ENCODE data around the gene TPX2.

TPX2 gene

DNA sequence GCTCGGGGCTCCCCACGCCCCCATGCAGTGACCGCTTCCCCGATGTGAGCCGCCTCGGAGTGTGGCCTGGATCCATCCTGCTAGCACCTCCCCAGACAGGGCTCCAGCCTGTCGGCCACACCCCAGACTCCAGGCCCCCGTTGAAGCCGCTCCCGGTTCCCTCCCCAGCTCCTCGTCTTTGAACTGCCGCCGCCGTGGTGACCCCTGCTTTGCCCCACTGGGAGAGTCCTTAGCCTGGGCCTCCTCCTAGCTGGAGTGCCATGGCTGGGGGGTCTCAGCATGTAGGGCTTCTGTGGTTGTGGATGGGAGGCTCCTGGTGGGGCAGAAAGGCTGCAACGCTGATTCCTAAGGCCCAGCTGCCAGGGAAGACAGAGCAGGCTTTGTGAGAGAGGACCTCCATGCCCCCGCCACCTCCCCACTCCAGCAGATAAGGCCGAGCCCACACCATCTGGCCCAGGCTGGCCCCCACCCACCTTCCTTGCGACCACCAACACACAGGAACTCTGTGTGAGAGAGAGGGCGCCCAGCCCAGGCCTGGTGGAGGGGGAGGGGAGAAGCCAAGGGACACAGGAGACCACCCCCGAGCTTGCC lies 94.9 kb downstream of the TPX2 start:
- DNase-seq = no peak

DNA sequence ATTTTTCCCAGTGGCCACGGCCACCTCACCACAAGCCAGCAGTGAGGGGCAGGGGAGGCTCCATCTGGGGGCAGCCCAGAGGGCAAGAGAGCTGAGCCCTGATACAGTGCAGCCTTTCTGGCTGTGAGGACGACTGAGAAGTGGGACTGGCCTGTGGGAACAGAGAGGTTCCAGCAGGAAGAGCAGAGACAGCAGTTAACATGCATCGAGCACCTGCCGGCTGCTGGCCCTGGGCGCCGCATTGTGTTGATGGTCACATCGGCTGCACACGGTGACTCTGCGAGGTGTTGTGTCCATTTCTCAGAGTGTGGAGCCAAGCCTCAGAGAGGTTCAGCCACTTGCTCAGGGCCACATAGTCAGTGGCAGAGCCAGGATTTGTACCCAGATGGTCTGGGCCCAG lies 96.5 kb downstream of the TPX2 start:
- no peak for DNase-seq

DNA sequence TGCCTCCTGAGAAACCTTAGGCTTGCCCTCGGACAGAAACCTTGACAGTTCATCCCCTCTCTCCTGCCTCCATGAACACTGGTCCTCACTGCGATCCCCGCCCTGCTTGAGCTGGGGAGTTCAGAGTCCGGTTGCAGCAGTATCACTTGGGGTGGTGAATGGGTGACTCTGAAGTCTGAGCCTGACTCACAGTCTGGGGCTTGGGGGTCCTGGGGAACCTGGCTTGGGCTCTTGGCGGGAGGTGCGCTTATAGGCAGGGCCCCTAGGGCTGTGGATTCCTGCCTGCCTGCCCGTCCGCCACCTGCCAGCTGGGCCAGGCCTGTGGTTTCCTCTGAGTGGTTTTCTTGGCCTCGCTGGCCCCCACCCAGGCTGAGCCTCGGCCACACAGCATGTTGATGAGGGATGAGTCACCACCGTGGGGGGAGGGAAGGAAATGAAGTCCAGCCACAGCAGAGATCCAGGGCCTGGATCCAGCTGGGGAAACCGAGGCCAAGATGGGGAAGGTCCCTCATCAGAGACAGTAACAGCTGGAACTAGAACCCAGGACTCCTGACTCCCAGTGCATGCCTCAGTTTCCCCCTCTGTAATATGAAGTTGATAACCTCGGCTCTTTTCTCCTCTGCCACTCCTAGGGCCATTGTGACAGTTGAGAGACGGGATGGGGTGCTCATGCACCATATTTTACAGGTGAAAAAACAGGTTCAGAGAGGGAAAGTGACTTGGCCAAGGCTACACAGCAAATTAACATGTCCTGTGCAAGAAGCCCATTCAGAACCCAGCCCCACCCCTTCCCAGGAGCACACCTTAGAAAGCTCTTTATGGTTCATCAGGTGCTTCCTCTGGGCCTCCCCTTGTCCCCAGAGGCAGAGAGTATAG lies 97.1 kb downstream of the TPX2 start:
- no peak for DNase-seq

DNA sequence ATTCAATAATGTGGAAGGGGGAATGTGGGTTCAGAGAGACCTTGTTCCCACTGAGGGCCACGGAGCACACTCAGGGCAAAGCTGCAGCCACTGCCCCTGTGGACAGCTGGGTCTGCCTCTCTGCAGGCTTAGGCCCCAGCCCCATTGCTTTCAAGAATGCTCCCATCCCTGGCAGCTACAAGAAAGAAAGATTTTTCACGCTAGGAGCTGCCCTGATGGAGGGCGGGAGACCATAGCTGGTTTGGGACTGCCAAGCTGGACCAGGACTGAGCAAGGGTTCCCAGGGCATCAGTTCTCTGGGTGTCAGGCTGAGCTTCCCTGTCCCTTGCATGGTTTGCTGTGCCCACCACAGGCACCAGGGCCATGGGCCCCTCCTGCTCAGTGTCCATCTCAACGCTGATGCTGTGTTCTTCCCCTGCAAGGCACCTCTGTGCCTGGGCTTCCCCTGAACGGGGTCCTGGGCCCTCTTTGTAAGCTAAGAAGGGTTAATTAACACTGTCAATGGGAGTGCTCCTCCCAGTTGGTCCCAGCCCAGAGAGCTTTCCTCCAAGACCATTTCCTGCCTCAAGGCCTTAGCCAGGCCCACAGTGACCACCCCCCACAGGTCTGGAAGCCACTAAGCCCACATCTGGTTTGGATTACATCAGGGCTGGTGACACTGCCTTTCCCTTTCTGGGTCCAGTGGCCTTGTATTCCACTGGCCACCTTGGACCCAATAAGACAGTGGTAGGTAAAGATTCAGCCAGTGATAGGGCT lies 97.9 kb downstream of the TPX2 start:
- no peak for DNase-seq

DNA sequence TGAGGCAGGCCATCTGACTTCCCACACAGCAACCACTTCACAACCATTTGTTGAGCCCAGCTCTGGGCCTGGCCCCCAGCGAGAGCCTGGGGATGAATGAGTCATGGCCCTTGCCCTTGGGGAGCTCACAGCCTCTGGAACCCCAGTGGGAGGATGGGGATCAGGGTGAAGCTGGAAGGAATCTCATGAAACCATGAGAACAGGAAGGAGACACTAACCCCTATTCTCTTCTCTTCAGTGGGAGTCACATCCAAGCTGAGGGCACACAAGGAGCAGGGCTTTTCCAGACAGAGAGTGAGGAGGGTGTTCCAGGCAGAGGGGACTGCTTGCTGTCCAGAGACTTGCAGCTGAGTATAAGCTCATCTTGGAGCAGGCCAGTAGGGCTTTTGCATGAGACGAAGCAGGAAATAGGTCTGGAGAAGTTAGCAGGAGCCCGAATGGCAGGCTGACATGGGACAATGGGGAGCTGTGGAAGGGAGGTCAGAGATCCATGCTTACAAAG lies 98.9 kb downstream of the TPX2 start:
- DNase-seq = no peak

DNA sequence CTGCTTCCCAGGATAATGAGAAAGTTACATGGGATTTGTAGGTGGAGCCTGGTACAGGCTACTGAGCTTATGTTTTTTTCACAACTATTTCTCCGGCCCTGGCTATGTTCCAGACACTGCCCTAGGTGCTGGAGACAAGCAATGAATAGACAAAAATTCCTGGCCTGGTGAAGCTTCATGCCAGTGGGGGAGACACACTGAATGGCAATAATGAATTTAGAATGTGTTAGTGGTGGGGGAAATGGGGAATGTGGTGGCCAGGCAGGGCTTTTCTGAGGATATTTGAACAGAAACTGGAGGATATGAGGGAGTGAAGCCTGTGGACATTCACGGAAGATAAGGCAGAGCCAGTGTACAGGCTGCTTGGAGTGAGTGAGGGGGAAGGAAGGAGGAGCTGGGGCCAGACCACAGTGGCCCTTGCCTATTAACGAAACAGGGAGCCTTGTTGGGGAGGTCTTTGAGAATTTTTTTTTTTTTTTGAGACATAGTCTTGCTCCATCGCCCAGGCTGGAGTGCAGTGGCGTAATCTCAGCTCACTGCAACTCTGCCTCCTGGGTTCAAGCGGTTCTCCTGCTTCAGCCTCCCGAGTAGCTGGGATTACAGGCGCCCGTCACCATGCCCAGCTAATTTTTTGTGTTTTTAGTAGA lies 99.7 kb downstream of the TPX2 start:
- DNase-seq = no peak

DNA sequence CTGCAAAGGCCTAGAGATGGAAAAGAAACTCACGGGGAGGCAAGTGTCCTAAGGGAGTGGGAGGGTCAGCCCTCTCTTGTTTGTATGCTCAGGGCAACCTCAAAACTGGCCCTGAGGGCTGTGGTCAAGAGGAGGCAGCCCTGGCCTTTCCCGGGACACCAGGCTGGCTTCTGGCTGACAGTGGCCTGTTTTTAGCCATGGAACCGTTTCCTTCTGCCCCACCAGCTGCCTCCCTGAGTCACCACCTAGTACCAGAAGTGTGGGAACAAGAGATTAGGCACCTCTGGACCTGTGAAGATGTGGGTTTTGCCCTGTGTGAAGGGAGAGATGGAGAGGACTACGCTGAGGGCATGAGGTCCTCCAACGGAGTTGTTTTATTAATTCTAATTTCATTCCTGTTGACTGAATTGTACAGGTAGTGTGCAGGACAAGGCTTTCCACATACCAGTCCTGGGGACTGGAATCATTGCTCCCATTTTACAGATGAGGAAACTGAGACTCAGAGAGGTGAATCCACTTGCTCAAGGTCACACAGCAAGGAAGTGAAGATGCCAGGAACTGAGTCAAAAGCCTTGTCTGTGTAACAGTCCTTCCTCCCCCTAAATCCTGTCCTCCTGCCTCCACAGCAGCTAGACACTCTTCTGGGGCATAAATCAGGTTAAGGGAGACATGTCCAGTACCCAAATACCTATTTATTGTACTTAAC lies 100.8 kb downstream of the TPX2 start:
- no peak for DNase-seq

DNA sequence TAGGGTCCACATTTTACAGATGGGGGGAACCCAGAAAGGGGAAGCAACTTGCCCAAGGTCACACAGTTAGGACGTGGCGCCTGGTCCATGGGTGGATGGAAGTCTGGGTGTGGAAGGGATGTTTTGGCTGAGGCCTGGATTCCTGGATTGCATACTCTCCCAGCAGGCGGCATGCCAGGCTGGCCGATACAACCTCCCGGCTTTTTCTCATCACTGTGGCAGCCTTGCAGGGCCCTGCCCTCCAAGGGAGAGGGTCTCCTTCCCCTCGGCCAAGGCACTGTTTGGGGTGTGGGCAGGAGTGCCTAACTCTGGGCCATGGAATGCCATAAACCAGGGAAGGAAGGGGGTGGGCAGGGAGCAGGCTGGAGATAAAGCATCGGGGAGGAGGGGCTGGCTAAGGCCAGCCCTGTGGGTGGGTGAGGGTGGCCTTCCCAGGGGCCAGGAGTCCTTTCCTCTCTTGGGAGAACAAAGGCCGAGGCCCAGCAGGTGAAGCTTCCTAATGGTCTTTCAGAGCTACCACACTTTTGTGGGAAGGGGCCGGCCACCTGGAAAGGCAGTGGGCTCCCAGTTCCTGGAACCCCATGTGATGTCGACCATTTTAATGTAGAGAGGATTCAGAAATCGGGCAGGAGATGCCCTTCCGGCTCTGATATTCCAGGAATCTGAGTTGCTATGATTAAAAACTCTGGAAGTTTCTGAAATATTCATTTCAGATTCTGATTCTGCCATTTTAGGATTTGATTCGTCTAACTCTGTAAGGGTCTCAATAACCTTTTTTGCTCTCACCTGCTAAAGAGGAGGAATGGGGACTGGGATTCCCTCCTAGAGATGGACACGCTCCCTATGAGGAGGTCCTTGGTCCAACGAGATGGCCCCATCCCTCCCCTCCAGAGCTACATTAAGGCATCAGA lies 102.1 kb downstream of the TPX2 start:
- DNase-seq = no peak

DNA sequence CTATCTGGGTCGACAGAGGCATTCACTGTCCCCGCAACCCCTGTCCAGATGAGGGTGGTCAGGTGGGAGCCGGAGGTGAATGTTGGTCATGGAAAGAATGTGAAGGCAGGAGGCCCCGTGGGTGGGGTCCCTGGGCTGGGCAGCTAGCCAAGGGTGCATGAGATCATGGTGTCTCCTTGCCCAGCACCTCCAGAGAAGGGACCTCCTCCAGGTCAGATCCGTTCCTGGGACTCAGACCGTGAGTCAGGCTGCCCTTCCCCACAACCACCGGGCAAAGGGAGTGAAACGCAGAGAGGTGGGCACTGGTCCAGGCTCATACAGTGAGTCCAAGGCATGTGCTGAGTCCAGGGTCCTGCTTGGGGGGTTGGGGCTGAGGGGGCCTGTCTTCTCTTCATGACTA lies 102.8 kb downstream of the TPX2 start:
- DNase-seq = no peak

DNA sequence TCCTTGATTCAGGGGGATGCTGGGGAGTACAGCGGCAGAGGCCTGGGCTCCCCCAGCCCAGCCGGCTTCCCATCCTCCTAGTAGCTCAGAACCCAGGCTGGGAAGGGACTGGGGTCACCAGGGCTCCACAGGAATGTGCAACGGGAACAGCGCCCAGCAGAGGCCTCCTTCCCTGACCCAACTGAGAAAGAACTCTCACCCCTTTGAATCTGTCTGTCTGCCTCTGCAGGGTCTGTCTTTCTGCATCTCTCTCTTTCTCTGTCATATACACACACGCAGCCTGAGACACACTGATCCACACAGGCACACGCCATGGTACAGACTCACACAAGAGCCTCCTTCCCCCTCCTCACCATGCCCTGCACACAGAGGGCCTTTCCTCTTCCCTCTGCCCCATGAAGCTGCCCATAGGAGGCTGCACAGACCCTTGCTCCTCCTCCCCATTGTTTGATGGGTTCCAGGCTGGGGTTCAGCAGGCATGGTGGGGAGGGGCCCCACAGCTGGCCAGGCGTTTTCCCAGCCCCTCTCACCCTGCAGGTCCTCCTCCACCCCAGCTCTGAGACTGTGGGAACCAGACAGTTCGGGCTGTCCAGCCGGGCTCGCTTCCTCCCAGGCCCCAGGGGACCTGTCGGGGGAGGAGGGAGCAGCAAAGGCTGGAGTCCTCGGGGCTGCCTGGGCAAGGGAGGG lies 103.5 kb downstream of the TPX2 start:
- no peak for DNase-seq

DNA sequence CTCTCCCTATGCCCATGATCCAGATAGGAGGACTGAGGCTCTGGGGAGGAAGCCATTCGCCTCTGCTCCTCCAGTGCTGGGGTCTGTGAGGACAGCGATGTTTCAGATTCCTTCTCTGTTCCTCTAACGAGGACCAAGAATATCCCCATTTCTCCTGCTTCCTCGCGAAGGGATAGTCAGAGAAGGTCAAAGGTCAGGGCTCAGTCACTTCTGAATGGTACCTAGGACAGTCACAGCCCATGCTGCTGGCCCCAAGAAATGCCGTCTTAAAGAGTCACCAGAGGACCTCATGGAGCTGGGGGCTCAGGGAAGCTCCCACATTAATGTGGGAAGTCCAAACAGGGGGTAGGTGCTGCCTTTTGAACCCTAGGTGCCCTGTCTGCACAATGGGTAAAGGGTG lies 104.2 kb downstream of the TPX2 start:
- DNase-seq = no peak

- DNase-seq = no peak
These were observed 104.8 kb downstream of the TPX2 start for GRCh38 chr20:31843881-31844280.

- no peak for DNase-seq
These were observed 105.7 kb downstream of the TPX2 start for GRCh38 chr20:31844737-31845299.

DNA sequence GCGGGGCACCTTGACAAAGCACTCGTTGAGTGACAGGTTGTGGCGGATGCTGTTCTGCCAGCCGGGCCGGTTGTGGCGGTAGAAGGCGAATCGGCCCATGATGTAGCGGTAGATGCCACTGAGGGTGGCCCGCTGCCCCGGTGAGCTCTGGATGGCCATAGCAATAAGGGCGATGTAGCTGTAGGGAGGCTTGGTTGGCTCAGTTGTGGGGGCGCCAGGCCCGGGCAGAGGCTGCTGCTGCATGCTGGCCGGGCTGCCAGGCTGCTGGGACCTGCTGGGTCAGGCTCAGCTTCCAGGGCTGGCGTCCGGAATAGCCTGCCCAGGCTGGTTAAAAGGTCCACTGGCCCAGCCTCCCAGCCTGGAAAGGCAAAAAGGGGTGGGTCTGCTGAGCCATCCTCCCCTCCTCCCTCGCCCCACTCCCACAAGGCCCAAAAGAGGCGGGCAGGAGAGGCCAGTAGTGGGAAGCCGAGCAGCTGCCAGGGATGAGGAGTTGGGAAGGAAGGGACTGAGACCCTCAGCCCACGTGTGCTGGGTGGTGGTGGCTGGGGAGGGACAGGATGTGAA lies 106.3 kb downstream of the TPX2 start, which contains the start of gene FOXS1:
Gene FOXS1 (minus strand): TSS at position 305 of the 564 bp plus-strand sequence. CDS start 62 bp downstream, at position 243.
- no peak for DNase-seq

DNA sequence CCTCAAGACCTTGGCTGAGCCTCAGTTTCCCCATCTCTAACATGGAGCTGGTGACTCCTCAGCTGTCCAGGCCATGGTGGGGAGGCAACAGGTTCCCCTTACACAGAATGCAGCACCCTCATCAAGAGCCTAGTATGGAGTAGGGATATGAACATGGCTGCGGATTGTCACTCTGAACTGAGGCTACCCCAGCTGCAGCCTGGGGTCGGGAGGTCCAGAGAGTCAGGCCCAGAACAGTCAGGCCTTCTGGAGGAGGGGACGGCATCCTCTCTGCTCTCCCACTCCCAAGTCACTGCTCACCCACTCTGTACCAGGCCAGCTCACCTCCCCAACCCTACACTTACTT lies 107.7 kb downstream of the TPX2 start:
- DNase-seq = no peak

DNA sequence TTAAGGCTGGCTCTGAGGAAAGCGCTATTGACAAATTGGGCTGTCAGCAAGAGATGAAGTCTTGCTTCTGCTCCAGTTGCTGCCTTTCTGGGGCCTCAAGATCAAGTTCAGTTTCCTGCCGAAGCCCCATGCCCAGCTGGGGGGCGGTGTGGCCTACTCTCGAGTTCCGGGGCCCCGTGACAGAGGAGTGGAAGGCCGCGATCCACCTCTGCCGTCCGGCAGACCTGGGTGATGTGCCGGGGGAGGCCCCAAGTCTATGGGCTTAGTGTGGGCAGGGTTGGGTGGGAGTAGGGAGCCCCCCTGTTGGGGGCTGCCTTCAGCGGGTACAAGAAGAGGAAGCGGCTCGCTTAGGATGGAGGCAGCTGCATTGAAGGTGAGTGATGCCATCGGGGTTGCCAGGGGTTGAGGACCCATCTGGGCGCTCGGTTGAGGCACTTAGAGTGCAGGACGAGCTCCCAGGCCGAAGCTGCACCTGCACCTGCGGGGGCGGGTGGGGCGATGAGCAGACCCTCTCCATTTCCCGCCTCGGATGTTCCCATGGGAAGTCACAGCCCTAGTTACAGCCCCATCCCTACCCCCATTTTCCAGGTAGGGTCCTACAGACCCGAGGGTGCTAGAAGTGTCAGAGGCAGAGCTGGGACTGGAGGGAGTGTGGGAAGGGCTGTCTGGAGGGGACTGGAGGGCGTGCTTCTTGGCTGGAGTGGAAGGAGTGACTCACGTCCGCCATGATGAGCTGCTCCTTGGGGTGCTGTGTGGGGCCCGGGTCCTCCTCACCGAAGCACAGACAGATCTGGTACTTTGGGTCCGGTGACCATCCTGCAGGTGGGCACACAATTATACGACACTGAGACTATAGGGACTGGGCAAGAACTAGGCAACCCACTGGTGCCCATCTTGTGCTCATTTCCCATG lies 109.3 kb downstream of the TPX2 start:
- no peak for DNase-seq

- DNase-seq = no peak
These were observed 110.3 kb downstream of the TPX2 start for GRCh38 chr20:31849306-31849930.

Data from NCI-H1092 treated with DMSO at 0.1 percent for 48 hours (cell line).